Stimulated activated CD8-positive, alpha-beta memory T cell treated with anti-CD3 and anti-CD28 coated beads, Interleukin-4, amount 100 ng/mL, for 4 hours (primary cell): ENCODE data around the gene XRCC3.
"Not testable (repeated sequence)": the region's sequence is repeated elsewhere in the genome, so short reads cannot be mapped to it uniquely, and the experiment has no call there.

Experiments used
- DNase-seq, 2 donors: peaks; one replicate each; pipeline ENCODE4 v3.0.0-alpha.2; 2020; ENCODE audit warnings: low read depth in 2 of 2, low spot score in 1 of 2

XRCC3 gene

GRCh38 chr14:103695296-103696069 is 19.8 kb downstream of the XRCC3 start:
- no peak for DNase-seq

- DNase-seq: no peak
These were observed 20.7 kb downstream of the XRCC3 start for GRCh38 chr14:103694572-103695026.

DNA sequence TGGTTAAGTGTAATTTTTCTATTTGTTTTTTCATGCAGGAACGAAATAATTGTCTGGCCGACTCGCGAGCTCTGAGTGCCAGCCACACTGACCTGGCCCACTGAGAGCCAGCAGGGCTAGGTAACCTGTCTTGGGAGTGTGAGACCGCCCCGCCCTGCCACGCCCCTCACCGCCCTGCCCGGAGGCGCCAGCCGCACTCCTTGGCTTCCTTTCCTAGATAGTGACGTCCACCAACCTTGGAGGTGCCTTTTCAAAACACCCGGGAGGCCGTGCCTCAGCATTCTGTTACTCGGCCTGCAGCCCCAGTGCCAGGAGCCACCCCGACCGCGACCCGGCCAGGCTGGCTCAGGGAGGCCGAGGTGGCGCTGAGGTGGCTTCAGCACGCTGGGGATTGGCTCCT is 21.7 kb downstream of the XRCC3 start:
- no peak for DNase-seq

DNA sequence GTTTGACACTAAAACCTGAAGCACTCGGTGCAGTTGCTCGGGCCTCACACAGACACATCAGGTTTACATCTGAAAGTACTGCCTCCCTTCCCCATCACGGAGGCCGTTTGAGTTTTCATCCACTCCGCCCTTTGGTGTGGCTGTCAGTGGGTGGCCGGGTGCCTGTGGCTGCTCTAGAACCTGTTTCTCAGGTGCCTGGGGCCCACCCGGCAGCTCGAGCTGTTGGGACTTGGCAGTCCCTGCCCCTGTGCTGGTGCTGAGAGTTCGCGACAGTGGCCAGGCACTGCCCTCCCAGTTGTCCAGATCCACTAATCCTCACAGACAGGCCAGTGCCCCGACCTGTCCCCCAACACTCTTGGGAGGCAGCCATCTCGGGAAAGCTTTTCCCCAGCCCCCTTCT is 22.4 kb downstream of the XRCC3 start:
- no peak for DNase-seq

DNA sequence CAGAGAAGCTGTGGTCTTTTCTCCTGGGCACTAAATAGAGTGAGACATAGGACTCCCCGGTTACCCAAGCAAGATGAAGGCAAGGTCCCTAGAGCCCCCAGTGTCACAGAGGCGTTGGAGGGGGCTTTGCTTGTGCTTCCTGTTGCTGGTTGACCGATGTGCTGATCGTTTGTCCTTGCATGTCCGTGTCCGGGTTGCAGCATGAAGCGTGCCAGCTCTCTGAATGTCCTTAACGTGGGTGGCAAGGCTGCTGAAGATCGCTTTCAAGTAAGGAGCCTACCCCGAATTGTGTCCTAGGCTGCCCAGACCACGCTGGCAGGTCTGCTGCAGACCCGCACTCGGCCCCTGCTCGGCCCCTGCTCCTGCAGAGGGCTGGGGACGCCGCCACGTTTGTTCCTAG is 23.1 kb downstream of the XRCC3 start:
- no peak for DNase-seq

DNA sequence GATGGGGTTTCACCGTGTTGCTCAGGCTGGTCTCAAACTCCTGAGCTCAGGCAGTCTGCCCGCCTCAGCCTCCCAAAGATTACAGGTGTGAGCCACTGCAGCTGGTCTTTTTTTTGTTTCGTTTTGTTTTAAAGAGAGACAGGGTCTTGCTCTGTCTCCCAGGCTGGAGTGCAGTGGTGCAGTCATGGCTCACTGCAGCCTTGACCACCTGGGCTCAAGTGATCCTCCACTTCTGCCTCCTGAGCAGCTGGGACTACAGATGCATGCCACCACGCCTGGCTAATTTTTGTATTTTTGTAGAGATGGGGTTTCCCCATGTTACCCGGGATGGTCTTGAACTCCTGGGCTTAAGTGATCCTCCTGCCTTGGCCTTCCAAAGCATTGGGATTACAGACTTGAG is 23.6 kb downstream of the XRCC3 start:
- not testable (repeated sequence) for DNase-seq

DNA sequence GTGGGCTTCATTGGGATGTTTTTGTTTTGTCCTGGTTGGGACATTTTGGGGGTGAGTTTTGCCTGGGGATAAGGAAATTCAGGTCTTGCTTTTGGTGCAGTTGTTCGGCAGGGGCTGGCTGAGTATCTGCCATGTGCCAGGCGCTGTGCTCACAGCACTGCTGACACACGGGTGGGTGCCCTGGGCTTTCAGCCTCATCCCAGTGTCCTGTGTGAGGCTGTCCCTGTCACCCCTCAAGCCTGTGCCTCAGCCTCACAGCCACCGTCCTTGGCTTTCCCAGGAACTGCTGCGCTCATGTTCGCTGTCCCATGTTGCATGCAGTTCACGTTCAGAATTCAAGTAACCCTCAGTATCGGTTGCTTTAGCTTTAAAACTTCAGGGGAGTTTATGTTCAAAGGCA is 24.9 kb downstream of the XRCC3 start:
- no peak for DNase-seq

- no peak for DNase-seq
These were observed 26.0 kb downstream of the XRCC3 start for GRCh38 chr14:103688906-103689902.

DNA sequence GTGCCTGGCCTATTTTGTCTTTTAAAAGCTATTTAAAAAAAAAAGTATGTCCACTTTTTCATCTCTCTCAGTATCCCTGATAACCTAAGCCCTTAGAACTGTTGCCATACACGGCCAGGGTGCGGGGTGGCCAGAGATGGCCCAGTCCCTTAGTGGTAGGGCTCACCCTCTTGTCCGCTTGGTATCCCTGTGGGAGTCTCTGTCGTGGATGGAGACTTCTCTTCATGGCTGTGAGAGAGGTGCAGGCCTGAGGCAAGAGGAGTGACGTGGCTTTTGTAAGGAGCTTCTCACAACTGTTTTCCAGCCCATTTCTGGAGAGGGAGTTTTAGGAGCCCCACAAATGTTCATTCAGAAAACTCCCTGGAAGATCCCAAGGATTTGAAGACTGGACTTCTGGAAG is 26.8 kb downstream of the XRCC3 start:
- no peak for DNase-seq

DNA sequence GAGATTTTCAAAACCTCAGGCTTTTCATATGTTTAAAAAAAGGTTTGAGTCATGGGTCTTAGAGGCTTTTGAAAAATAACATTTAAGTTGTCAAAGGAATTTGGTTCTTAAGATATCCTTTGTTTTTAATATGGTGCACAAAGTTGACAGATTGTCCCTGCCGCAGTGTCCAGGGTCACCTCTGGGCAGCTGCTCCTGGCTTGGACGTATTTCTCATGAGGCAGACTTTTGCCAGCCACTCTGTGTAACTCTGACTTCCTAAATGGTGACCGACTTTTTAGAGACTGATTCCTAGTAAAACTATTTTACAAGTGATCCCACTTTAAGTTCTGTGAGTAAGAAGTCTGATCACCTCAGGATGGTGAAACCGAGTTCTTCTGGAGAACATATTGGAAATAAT is 27.5 kb downstream of the XRCC3 start:
- no peak for DNase-seq

DNA sequence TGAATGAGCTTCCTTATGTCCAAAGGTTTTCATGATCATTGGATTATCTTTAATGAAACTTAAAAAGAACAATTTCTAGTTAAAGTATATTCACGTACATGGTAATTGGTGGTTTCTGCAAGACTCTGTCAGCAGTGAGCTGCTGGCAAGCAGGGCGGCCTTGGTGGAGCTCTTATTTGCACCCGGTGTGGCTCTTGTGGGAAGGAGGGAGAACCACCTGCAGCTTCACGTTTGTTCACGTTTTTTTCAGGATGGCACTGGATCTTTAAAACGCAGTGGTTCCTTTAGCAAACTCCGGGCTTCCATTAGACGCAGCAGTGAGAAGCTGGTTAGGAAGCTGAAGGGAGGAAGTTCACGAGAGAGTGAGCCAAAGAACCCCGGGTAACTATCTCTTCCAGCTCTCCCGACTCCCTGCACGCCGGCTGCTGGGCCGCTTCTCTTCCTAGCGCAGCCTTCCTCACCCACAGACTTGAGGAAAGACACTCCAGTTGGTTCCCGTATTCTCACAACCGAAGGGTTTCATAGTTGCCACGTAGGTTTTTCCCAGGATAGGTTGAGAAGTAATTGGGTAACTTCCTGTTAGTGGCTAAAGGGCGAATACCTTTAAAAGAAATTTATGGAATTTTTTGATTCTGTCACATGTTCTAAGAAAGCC is 28.3 kb downstream of the XRCC3 start:
- no peak for DNase-seq

- DNase-seq: no peak
These were observed 29.7 kb downstream of the XRCC3 start for GRCh38 chr14:103685276-103686211.

DNA sequence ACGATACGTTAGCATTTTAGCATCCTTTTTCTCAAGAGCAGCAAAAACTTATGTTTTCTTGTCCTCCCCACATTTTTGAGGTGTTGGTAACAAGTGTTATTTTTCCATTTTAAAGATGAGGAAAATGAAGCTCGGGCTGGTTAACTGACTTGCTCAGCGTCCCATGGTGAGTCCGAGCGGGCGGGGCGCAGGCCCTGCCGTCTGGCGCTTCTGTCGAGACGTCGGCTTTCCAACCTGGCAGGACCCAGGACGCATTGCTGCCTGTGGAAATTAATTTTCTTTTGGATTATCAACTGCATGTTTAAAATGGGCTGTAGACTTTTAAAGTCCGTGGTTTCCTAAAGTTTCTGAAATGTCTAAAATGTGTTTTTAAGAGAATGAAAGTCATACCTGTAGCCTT is 30.4 kb downstream of the XRCC3 start:
- no peak for DNase-seq

DNA sequence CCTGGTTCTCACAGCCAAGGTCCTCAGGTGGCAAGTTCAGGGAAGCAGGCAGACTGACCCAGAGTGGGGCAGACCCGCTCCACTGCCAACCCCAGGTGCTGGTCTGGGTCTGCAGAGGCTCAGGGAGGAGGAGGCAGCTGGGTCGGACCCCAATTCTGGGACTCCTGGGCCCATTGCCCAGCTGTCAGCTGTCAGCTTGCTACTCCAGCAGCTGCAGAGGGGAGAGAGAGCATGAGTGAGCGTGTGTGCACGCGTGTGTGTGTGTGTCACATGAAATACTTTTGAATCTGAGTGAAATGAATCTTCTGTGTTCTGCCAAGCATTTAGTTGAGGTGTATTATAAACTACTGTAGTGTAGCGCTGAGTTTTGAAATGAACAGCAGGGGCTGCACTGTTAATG is 30.8 kb downstream of the XRCC3 start:
- no peak for DNase-seq

GRCh38 chr14:103683139-103683538 is 32.1 kb downstream of the XRCC3 start:
- DNase-seq: no peak

GRCh38 chr14:103680491-103681231 is 34.6 kb downstream of the XRCC3 start:
- no peak for DNase-seq

DNA sequence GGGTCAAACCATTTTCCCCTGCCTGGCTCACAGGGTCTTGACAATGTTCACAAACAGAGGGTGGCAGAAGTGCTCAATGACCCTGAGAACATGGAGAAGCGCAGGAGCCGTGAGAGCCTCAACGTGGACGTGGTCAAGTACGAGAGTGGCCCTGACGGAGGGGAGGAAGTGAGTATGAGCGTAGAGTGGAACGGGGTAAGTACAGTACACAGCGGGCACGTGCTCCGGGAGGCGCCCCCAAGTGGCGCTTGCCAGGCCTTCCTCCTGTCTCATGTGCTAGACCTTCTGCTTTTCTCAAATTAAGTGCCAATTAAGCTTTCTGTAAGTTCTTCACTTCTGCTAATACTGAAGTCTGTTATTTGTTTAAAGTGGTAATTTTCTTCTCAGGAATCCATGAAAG is 35.9 kb downstream of the XRCC3 start:
- no peak for DNase-seq

DNA sequence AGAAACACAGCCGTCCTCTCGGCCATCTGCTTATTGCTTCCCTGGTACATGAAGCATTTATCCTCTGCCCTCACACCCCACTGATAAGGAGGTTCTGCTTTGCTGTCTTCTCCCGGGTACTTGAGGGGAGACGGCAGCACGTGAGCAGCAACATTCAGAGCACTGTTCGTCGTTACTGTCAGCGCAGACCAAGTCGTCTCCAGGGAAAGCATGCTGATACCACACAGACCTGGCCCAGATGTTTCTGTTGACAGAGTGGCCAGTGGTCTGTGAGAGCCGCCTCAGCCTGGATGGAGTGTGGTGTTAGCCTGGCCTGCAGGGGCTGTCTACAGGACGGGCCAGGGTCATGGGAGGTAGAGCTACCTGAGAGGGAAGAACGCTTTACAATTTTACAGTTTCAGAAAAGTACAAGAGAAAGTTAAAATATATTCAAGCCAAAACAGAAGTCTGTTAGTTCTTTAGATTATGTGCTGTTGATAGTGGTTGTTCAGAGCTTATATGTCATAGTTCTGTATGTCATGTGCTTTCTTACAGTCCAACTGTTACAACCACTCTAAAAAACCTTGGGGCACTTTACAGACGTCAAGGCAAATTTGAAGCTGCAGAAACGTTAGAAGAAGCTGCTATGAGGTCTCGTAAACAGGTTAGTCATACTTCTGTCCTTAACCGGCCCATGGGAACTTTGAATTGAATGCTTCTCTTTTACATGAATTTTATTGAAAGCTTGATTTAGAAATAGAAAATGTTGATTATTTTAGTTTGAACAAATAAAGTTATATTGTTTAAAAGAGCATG is 38.2 kb downstream of the XRCC3 start:
- no peak for DNase-seq

DNA sequence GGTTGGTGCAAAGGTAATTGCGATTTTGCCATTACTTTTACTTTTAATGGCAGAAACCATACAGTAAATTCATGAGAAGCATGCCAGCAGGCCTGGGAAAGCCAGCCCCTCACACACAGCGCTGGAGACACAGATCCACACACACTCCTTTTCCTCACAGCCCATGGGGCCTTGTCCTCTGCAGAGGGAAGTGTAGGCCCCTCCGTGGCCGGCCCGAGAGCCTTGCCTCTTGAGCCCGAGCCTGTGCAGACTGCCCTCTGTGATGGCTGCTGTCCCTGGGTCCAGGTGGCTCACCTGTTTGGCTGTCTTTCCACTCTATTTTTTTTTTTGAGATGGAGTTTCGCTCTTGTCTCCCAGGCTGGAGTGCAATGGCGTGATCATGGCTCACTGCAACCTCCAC is 39.3 kb downstream of the XRCC3 start:
- DNase-seq: no peak
